ENCODE results near the gene CNTN5. TPM values are rescaled to one million over a fixed set of nuclear protein-coding genes. Genes with fewer than 3 reads are reported as not detected.

Gene CNTN5
- total RNA-seq, 1 experiment from 2014 or later, result not detected

DNA sequence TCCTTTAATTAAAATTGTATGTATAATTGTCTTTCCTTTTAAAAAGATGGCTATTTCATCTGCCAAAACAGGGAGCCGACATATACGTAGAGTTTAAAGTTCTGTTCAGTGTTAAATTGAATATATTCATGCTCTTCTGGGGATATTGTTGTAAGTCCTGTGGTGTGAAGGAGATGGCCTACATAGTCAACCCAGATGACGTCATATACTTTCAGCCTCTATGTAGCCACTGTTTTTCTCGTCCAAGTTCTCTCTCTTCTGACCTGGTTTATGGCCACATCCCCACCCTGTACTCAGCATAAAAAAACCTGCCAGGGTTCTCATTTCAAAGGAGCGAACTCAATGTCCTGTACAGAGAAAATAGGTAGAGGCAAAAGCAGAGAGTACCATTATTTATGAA lies 1156.9 kb downstream of the CNTN5 start:
- H3T11ph ChIP-seq (ENCODE audit: low read length), result no peak overlapping the region
- Mint-ChIP-seq H3K9me3 (no peaks in the 10 kb centered on the region), H3K4me1 (peaks cover 0 to 2% of the 10 kb centered on the region in 2 experiments; a peak in 1 of 4 replicates), H3K36me3 (ENCODE audit: insufficient read depth in 1 of 3, low read depth in 3 of 3) (no peaks in the 10 kb centered on the region), H3K27ac (no peak overlapping the region), H3K27me3 (ENCODE audit: low read depth) (no peaks in the 10 kb centered on the region), H3K4me3 (no peak overlapping the region)
- no peaks in the 10 kb centered on the region for H3K4me1 ChIP-seq (ENCODE audit: insufficient read depth, low read length)
- H3K4me2 ChIP-seq (ENCODE audit: insufficient read depth, insufficient read length, low read length), result no peak overlapping the region
- TF ChIP-seq, protein P1, sequence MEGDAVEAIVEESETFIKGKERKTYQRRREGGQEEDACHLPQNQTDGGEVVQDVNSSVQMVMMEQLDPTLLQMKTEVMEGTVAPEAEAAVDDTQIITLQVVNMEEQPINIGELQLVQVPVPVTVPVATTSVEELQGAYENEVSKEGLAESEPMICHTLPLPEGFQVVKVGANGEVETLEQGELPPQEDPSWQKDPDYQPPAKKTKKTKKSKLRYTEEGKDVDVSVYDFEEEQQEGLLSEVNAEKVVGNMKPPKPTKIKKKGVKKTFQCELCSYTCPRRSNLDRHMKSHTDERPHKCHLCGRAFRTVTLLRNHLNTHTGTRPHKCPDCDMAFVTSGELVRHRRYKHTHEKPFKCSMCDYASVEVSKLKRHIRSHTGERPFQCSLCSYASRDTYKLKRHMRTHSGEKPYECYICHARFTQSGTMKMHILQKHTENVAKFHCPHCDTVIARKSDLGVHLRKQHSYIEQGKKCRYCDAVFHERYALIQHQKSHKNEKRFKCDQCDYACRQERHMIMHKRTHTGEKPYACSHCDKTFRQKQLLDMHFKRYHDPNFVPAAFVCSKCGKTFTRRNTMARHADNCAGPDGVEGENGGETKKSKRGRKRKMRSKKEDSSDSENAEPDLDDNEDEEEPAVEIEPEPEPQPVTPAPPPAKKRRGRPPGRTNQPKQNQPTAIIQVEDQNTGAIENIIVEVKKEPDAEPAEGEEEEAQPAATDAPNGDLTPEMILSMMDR (conservative IDR thresholded peaks at IDR 0.05), result no peak
- H2BK20ac ChIP-seq (ENCODE audit: low read depth, low read length, poor library complexity, severe bottlenecking), result no peak overlapping the region
- no peaks in the 10 kb centered on the region for H3K23me2 ChIP-seq (ENCODE audit: insufficient read length, low read depth, low read length, poor library complexity, severe bottlenecking)
- no peak overlapping the region for H3K23ac ChIP-seq (ENCODE audit: insufficient read length, low read depth, low read length)
- H2AK5ac ChIP-seq (ENCODE audit: insufficient read length, low read length), result no peak overlapping the region
- H4K8ac ChIP-seq (replicated peaks; ENCODE audit: insufficient read length, low read depth, low read length), result no peak overlapping the region
- no peaks in the 10 kb centered on the region for H4K20me1 ChIP-seq (ENCODE audit: control insufficient read depth, insufficient read depth, insufficient read length)
- H3K9ac ChIP-seq (ENCODE audit: extremely low read depth, insufficient read length, low read length), result no peak overlapping the region
- no peak overlapping the region for H3K14ac ChIP-seq (ENCODE audit: insufficient read depth, low read length)
- no peaks in the 10 kb centered on the region for H3K9me3 ChIP-seq (ENCODE audit: control insufficient read depth, low read depth, low read length)
- DNase-seq, result no peak
- no peak overlapping the region for H2BK12ac ChIP-seq (ENCODE audit: insufficient read length, low read depth, low read length)
- no peak overlapping the region for H2BK15ac ChIP-seq (ENCODE audit: low read depth, low read length)
- H3K79me1 ChIP-seq (ENCODE audit: insufficient read depth, low read depth, low read length, poor library complexity, severe bottlenecking), result no peaks in the 10 kb centered on the region
- no peaks in the 10 kb centered on the region for H3K27me3 ChIP-seq (ENCODE audit: insufficient read depth, low read length)
- no peaks in the 10 kb centered on the region for H3K79me2 ChIP-seq (ENCODE audit: insufficient read depth, low read length)
- no peak overlapping the region for H4K91ac ChIP-seq (ENCODE audit: insufficient read length, low read depth, low read length)
- H3K56ac ChIP-seq (ENCODE audit: insufficient read length, low read depth, low read length), result no peak overlapping the region
- no peak overlapping the region for H3K4ac ChIP-seq (ENCODE audit: low read depth, low read length)
- no peak overlapping the region for H2AFZ ChIP-seq (ENCODE audit: low read length)
- WGBS (ENCODE audit: extremely low coverage, insufficient read length, low lambda C conversion rate), result no CpG with 5 or more reads among the region's 5 CpGs
- H3K27ac ChIP-seq (ENCODE audit: insufficient read length, low read depth, low read length), result no peak overlapping the region
- H4K5ac ChIP-seq (ENCODE audit: insufficient read length, low read depth, low read length), result no peak overlapping the region
- H3K18ac ChIP-seq (ENCODE audit: insufficient read length, low read depth, low read length), result no peak overlapping the region
- H2BK5ac ChIP-seq (ENCODE audit: insufficient read length, low read length), result no peak overlapping the region
- H2BK120ac ChIP-seq (ENCODE audit: low read depth, low read length, poor library complexity, severe bottlenecking), result no peak overlapping the region
